Ishikawa (cell line): Measurements from ENCODE around the gene NME7.

Source experiments
- CEBPB ChIP-seq: IDR thresholded peaks from 2 replicates; pipeline ENCODE4 v1.6.1; 2012
- CREB1 ChIP-seq: IDR thresholded peaks from 2 replicates; pipeline ENCODE4 v1.6.1; 2012; ENCODE audit warnings: low read depth
- EGR1 ChIP-seq: IDR thresholded peaks from 2 replicates; pipeline ENCODE4 v1.6.1; 2012
- EP300 ChIP-seq: IDR thresholded peaks from 2 replicates; pipeline ENCODE4 v1.6.1; 2012; ENCODE audit warnings: borderline replicate concordance
- FOXM1 ChIP-seq: IDR thresholded peaks from 2 replicates; pipeline ENCODE4 v1.6.1; 2012; ENCODE audit warnings: low read depth, borderline replicate concordance
- MAX ChIP-seq: IDR thresholded peaks from 2 replicates; pipeline ENCODE4 v1.6.1; 2012
- NFIC ChIP-seq: IDR thresholded peaks from 2 replicates; pipeline ENCODE4 v1.6.1; 2012
- RAD21 ChIP-seq: IDR thresholded peaks from 2 replicates; pipeline ENCODE4 v1.6.1; 2012; ENCODE audit warnings: low read depth
- TAF1 ChIP-seq: IDR thresholded peaks from 2 replicates; pipeline ENCODE4 v1.6.1; 2012; ENCODE audit warnings: low read depth, mild to moderate bottlenecking
- TCF12 ChIP-seq: IDR thresholded peaks from 2 replicates; pipeline ENCODE4 v1.6.1; 2012; ENCODE audit warnings: low read depth
- TEAD4 ChIP-seq: IDR thresholded peaks from 2 replicates; pipeline ENCODE4 v1.6.1; 2012
- YY1 ChIP-seq: IDR thresholded peaks from 2 replicates; pipeline ENCODE4 v1.6.1; 2012; ENCODE audit warnings: low read depth
- ZBTB7A ChIP-seq: IDR thresholded peaks from 2 replicates; pipeline ENCODE4 v1.6.1; 2012; ENCODE audit warnings: low read depth
- TF ChIP-seq, protein P1 (sequence below): IDR thresholded peaks from 2 replicates; pipeline ENCODE4 v1.6.1; 2012
- TF ChIP-seq, protein P2 (sequence below): IDR thresholded peaks from 2 replicates; pipeline ENCODE4 v1.6.1; 2012; ENCODE audit warnings: low read depth, mild to moderate bottlenecking

Gene NME7

GRCh38 chr1:169390303-169390702 is 22.7 kb upstream of the NME7 start:
- TF ChIP-seq CREB1, result no peak
- no peak for TF ChIP-seq TEAD4
- TF ChIP-seq EP300, result no peak
- TF ChIP-seq ZBTB7A, result no peak
- TF ChIP-seq, protein P1, sequence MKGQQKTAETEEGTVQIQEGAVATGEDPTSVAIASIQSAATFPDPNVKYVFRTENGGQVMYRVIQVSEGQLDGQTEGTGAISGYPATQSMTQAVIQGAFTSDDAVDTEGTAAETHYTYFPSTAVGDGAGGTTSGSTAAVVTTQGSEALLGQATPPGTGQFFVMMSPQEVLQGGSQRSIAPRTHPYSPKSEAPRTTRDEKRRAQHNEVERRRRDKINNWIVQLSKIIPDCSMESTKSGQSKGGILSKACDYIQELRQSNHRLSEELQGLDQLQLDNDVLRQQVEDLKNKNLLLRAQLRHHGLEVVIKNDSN, result no peak
- no peak for TF ChIP-seq TCF12
- TF ChIP-seq CEBPB, result no peak
- TF ChIP-seq FOXM1, result no peak
- TF ChIP-seq, protein P2, sequence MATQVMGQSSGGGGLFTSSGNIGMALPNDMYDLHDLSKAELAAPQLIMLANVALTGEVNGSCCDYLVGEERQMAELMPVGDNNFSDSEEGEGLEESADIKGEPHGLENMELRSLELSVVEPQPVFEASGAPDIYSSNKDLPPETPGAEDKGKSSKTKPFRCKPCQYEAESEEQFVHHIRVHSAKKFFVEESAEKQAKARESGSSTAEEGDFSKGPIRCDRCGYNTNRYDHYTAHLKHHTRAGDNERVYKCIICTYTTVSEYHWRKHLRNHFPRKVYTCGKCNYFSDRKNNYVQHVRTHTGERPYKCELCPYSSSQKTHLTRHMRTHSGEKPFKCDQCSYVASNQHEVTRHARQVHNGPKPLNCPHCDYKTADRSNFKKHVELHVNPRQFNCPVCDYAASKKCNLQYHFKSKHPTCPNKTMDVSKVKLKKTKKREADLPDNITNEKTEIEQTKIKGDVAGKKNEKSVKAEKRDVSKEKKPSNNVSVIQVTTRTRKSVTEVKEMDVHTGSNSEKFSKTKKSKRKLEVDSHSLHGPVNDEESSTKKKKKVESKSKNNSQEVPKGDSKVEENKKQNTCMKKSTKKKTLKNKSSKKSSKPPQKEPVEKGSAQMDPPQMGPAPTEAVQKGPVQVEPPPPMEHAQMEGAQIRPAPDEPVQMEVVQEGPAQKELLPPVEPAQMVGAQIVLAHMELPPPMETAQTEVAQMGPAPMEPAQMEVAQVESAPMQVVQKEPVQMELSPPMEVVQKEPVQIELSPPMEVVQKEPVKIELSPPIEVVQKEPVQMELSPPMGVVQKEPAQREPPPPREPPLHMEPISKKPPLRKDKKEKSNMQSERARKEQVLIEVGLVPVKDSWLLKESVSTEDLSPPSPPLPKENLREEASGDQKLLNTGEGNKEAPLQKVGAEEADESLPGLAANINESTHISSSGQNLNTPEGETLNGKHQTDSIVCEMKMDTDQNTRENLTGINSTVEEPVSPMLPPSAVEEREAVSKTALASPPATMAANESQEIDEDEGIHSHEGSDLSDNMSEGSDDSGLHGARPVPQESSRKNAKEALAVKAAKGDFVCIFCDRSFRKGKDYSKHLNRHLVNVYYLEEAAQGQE, result no peak
- TF ChIP-seq YY1, result no peak
- no peak for TF ChIP-seq TAF1
- no peak for TF ChIP-seq MAX
- no peak for TF ChIP-seq RAD21
- no peak for TF ChIP-seq NFIC
- no peak for TF ChIP-seq EGR1

DNA sequence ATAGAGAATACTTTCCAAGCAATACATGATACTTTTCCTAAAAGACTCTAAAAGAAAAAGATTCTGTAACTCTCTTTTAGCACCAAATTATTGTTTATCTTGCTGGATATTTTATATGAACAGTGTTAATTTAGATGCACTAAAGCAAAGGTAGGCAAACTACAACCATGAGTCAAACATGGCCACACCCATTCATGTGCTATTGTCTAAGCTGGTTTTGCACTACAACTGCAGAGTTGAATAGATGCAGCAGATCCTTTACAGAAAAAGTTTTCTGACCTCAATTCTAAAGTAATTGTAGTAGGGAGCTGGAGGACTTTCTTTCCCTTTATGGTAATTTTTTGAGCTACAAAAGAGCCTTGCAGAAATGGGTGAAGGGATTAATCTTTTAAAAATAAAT is 19.8 kb upstream of the NME7 start:
- TF ChIP-seq NFIC, result no peak
- no peak for TF ChIP-seq EGR1
- no peak for TF ChIP-seq TCF12
- no peak for TF ChIP-seq EP300
- no peak for TF ChIP-seq YY1
- TF ChIP-seq, protein P2, result no peak
- TF ChIP-seq RAD21, result no peak
- no peak for TF ChIP-seq TEAD4
- no peak for TF ChIP-seq MAX
- TF ChIP-seq, protein P1, result no peak
- no peak for TF ChIP-seq CREB1
- TF ChIP-seq FOXM1, result no peak
- TF ChIP-seq TAF1, result no peak
- no peak for TF ChIP-seq CEBPB
- TF ChIP-seq ZBTB7A, result no peak

- TF ChIP-seq EGR1, result no peak
- no peak for TF ChIP-seq TCF12
- TF ChIP-seq, protein P2, result no peak
- TF ChIP-seq, protein P1, result no peak
- no peak for TF ChIP-seq RAD21
- TF ChIP-seq ZBTB7A, result no peak
- no peak for TF ChIP-seq YY1
- no peak for TF ChIP-seq NFIC
- TF ChIP-seq MAX, result no peak
- TF ChIP-seq FOXM1, result no peak
- no peak for TF ChIP-seq CEBPB
- TF ChIP-seq TAF1, result no peak
- TF ChIP-seq TEAD4, result no peak
- TF ChIP-seq EP300, result no peak
- no peak for TF ChIP-seq CREB1
These were observed 15.9 kb upstream of the NME7 start for GRCh38 chr1:169383449-169383848.

DNA sequence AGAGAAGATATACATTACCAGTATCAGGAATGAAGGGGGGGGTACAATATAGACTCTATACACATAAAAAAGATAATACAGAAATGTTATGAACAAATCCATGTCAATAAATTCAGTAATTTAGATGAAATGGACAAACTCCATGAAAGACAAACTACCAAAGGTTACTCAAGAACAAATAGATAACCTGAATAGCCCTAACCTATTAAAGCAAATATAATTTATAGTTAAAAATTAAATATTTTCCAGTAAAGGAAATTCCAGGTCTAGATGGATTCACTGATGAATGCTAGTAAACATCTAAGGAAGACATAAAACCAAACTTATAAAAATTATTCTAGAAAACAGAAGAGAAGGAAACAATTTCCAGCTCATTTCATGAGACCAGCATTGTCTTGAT is 13.6 kb upstream of the NME7 start:
- TF ChIP-seq MAX (no peak), TCF12 (no peak), RAD21 (no peak), ZBTB7A (no peak), TEAD4 (no peak), YY1 (no peak), CREB1 (no peak), CEBPB (no peak), EP300 (no peak), EGR1 (no peak), NFIC (no peak), FOXM1 (no peak), TAF1 (no peak)
- TF ChIP-seq, protein P1, result no peak
- TF ChIP-seq, protein P2, result no peak
